Neural cell (in vitro differentiated cells): ENCODE results near the gene ITGB3.

ENCODE experiments used
- CTCF ChIP-seq: fragments of 450-650 bp; IDR thresholded peaks from 2 replicates; pipeline ENCODE4 v1.5.1; 2014; ENCODE audit warnings: antibody characterized with exemption, mild to moderate bottlenecking, moderate library complexity; ENCODE audit not compliant: poor library complexity, severe bottlenecking
- EP300 ChIP-seq: fragments of 450-650 bp; conservative IDR thresholded peaks from 2 replicates; pipeline ENCODE4 v1.6.1; 2014; ENCODE audit warnings: antibody characterized with exemption, mild to moderate bottlenecking, moderate library complexity; ENCODE audit not compliant: poor library complexity, severe bottlenecking
- EZH2 ChIP-seq: fragments of 200-600, 300-800 bp; shearing (Covaris generic), sonication (generic); IDR thresholded peaks from 2 replicates; pipeline ENCODE4 v1.6.1; 2014; ENCODE audit warnings: antibody characterized with exemption, low read length, borderline replicate concordance, mild to moderate bottlenecking; ENCODE audit not compliant: insufficient read depth, poor library complexity, severe bottlenecking
- MXI1 ChIP-seq: fragments of 450-650 bp; conservative IDR thresholded peaks from 2 replicates; pipeline ENCODE4 v1.6.1; 2014; ENCODE audit warnings: antibody characterized with exemption, mild to moderate bottlenecking; ENCODE audit not compliant: poor library complexity, severe bottlenecking
- POLR2AphosphoS5 ChIP-seq: IDR thresholded peaks from 2 replicates; pipeline ENCODE4 v1.6.1; 2012
- RAD21 ChIP-seq: fragments of 450-650 bp; conservative IDR thresholded peaks from 2 replicates; pipeline ENCODE4 v1.6.1; 2014; ENCODE audit warnings: antibody characterized with exemption, mild to moderate bottlenecking, moderate library complexity
- REST ChIP-seq: IDR thresholded peaks from 2 replicates; pipeline ENCODE4 v1.6.1; 2012; ENCODE audit warnings: borderline replicate concordance
- TAF1 ChIP-seq: IDR thresholded peaks from 2 replicates; pipeline ENCODE4 v1.6.1; 2012; ENCODE audit warnings: low read depth

- TF ChIP-seq EZH2 (no peak), CTCF (no peak), EP300 (no peak), POLR2AphosphoS5 (no peak), MXI1 (no peak), REST (no peak), TAF1 (no peak), RAD21 (no peak)
These were observed 57.8 kb downstream of the ITGB3 start for GRCh38 chr17:47311420-47311819.
